ENCODE data around the gene GRID2. TPM values are rescaled to one million over a fixed set of nuclear protein-coding genes. Genes with fewer than 3 reads are reported as not detected.

GRID2 gene
- total and polyA plus RNA-seq, 2 experiments from 2014 or later: 0.12 TPM; not detected in 1

DNA sequence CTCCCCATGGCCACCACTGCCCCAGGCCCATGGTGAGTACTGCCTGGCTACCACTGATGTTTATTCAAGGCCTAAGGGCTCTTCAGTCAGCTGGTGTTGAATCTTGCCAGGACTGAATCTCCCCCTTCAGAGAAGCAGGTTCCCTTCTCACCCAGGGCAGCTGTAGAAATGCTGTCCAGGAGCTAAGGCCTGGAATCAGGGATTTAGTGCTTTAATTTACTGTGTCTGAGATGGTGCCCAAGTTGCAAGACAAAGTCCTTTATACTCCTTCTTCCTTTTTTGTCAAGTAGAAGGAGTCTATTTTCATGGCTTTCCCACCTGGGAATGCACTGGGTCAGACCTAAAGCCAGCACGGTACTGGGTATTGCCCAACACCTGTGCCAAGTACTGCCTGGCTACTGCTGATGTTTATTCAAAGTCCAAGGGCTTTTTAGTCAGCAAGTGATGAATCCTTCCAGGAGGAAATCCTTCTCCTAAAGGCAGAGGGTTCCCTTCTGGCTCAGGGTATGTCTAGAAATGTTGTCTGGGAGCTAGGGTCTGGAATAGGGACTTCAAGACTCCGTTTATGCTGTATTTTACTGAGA, 1407.2 kb downstream of the GRID2 start:
- no peak for DNase-seq (ENCODE audit: low read depth in 1 of 2, low spot score in 1 of 2)
- no peaks in the 10 kb centered on the region for H3K9me3 ChIP-seq (ENCODE audit: low read depth)
- H3K4me3 ChIP-seq: no peak overlapping the region
- TF ChIP-seq, protein P1, sequence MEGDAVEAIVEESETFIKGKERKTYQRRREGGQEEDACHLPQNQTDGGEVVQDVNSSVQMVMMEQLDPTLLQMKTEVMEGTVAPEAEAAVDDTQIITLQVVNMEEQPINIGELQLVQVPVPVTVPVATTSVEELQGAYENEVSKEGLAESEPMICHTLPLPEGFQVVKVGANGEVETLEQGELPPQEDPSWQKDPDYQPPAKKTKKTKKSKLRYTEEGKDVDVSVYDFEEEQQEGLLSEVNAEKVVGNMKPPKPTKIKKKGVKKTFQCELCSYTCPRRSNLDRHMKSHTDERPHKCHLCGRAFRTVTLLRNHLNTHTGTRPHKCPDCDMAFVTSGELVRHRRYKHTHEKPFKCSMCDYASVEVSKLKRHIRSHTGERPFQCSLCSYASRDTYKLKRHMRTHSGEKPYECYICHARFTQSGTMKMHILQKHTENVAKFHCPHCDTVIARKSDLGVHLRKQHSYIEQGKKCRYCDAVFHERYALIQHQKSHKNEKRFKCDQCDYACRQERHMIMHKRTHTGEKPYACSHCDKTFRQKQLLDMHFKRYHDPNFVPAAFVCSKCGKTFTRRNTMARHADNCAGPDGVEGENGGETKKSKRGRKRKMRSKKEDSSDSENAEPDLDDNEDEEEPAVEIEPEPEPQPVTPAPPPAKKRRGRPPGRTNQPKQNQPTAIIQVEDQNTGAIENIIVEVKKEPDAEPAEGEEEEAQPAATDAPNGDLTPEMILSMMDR (IDR thresholded peaks at IDR 0.05; ENCODE audit: low read depth, low read length): no peak
- no peaks in the 10 kb centered on the region for H3K4me1 ChIP-seq (ENCODE audit: low read depth)
- no peak overlapping the region for H3K27ac ChIP-seq
- no peaks in the 10 kb centered on the region for H3K27me3 ChIP-seq
- no peaks in the 10 kb centered on the region for H3K36me3 ChIP-seq

DNA sequence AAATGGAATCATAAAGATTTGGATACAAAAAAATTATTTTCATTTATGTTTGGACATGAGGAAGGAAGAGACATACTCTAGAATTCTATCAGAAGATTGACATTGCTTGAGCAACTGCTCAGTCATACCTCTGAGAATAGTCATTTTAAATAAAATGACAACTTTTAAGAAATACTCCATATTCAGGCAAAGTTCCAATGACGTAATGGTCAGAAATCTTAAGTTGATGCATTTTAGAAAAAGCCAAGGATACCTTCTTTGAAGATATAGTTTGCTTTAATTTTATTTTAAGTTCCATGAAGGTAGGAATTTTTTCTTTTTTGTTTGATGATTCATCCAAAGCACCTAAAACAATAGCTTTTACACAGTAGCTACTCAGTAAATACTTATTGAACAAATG, 1414.5 kb downstream of the GRID2 start:
- Histone ChIP-seq H3K4me3 (no peak overlapping the region), H3K4me1 (ENCODE audit: low read depth) (no peaks in the 10 kb centered on the region), H3K36me3 (no peaks in the 10 kb centered on the region), H3K27ac (no peak overlapping the region), H3K27me3 (no peaks in the 10 kb centered on the region), H3K9me3 (ENCODE audit: low read depth) (no peaks in the 10 kb centered on the region)
- no peak for DNase-seq (ENCODE audit: low read depth in 1 of 2, low spot score in 1 of 2)
- TF ChIP-seq, protein P1 (IDR thresholded peaks at IDR 0.05; ENCODE audit: low read depth, low read length): no peak

DNA sequence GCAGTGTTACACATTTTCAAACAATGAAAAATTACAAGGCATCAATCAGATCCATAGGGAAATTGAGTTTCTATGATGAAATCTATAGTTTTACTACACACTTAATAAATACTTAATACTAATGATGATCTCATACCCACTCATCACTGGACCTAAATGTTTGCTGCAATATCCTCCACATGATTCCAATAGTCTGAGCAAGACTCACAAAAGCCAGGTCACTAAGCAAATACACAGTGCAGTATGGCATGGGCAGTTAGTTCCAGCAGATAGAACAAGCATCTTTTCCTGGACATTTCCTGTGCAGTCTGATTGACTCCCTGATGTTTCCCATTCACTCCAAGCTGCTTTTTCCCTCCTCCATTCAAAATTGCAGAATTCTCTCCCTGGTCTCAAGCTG, 1415.8 kb downstream of the GRID2 start:
- Histone ChIP-seq H3K9me3 (ENCODE audit: low read depth) (no peaks in the 10 kb centered on the region), H3K36me3 (no peaks in the 10 kb centered on the region), H3K27me3 (no peaks in the 10 kb centered on the region), H3K27ac (no peak overlapping the region), H3K4me3 (no peak overlapping the region), H3K4me1 (ENCODE audit: low read depth) (no peaks in the 10 kb centered on the region)
- no peak for DNase-seq (ENCODE audit: low read depth in 1 of 2, low spot score in 1 of 2)
- TF ChIP-seq, protein P1 (IDR thresholded peaks at IDR 0.05; ENCODE audit: low read depth, low read length): no peak

DNA sequence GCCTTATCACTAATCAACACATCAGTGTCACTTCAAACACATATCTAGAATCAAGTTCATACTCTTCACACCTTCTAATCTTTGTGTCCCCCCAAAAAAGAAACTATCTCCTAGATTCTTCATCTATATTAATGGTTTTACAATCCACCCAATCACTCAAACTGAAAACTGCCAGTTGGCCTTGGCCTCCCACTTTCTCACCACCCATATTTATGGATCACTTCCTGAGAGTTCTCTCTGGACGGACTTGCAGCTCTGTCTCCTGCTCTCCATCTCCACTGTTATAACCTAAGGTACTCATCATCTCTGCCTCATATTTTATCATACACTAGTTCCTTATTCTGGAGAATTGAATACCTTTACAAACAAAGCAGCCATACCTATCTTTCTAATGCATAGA, 1418.7 kb downstream of the GRID2 start:
- no peaks in the 10 kb centered on the region for H3K36me3 ChIP-seq

DNA sequence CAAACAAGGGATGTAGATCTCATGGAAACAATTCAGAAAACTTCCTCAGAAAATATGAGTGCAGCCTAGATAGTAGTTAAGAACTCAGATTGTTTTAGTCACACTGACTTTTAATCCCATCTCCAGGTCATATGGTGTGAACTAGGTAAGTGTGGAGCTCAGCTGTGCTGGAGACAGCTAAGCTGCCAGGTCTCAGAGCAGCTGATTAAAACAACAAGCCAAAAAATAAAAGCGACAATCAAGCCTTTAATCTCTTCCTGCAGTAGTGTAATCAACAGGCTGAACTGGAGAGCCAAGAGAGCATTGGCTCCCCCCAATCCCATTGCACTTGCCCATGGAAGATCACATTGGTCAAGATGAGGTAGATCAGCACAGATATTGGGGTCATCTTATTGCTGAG, 1426.5 kb downstream of the GRID2 start:
- H3K36me3 ChIP-seq: no peaks in the 10 kb centered on the region
- no peak for DNase-seq (ENCODE audit: low read depth in 1 of 2, low spot score in 1 of 2)
- H3K27me3 ChIP-seq: no peaks in the 10 kb centered on the region
- peaks cover 8% of the 10 kb centered on the region for H3K4me1 ChIP-seq (ENCODE audit: low read depth)
- H3K27ac ChIP-seq: no peak overlapping the region
- no peaks in the 10 kb centered on the region for H3K9me3 ChIP-seq (ENCODE audit: low read depth)
- H3K4me3 ChIP-seq: no peak overlapping the region
- TF ChIP-seq, protein P1 (IDR thresholded peaks at IDR 0.05; ENCODE audit: low read depth, low read length): no peak

More for the DNA sequence above, 1418.7 kb downstream of the GRID2 start:
- DNase-seq (ENCODE audit: low read depth in 1 of 2, low spot score in 1 of 2): no peak
- no peaks in the 10 kb centered on the region for H3K4me1 ChIP-seq (ENCODE audit: low read depth)
- H3K27ac ChIP-seq: no peak overlapping the region
- H3K27me3 ChIP-seq: no peaks in the 10 kb centered on the region
- TF ChIP-seq, protein P1 (IDR thresholded peaks at IDR 0.05; ENCODE audit: low read depth, low read length): no peak
- H3K9me3 ChIP-seq (ENCODE audit: low read depth): no peaks in the 10 kb centered on the region
- H3K4me3 ChIP-seq: no peak overlapping the region

Data from cardiac muscle cell (in vitro differentiated cells and primary cell).